ENCODE results near the gene SLC16A10.
"Not testable (repeated sequence)": the region's sequence is repeated elsewhere in the genome, so short reads cannot be mapped to it uniquely, and the experiment has no call there.

SLC16A10 gene, protein sequence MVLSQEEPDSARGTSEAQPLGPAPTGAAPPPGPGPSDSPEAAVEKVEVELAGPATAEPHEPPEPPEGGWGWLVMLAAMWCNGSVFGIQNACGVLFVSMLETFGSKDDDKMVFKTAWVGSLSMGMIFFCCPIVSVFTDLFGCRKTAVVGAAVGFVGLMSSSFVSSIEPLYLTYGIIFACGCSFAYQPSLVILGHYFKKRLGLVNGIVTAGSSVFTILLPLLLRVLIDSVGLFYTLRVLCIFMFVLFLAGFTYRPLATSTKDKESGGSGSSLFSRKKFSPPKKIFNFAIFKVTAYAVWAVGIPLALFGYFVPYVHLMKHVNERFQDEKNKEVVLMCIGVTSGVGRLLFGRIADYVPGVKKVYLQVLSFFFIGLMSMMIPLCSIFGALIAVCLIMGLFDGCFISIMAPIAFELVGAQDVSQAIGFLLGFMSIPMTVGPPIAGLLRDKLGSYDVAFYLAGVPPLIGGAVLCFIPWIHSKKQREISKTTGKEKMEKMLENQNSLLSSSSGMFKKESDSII

DNA sequence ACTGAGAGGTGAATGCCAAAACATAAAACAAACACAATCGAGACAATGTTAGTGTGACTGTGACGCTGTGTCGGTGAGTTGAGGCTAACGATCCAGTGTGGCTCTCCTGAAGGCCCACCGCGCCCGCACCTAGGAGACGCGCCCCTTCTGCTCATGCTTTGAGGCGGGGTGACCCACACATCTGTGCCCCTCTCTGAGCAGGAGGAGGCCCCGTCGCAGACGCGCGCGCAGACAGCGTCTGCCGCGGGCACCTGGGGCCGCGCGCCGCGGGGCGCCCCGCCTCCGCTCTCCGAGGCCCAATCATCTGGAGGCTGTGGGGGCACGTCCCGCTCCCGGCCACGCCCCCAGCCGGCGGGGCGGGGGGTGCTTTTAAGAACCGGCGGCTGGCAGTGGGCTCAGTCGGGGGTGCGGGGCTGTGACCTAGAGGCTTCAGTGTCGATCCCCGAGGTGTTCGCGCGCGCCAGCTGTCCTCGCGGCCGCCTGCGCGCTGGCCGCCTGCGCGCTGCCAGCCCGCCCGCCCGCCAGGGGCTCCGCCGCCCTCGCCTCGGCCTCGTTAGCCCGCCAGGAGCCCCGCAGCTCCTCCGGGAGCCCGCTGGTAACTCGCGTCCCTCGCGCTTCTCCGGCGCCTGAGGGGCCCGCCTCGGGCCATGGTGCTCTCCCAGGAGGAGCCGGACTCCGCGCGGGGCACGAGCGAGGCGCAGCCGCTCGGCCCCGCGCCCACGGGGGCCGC lies at the start of gene SLC16A10:
Gene SLC16A10 (plus strand): TSS at position 398 of the 730 bp plus-strand sequence. CDS start 250 bp downstream, at position 648.
- DNase-seq (ENCODE audit: low read depth): peak; percentile 51

DNA sequence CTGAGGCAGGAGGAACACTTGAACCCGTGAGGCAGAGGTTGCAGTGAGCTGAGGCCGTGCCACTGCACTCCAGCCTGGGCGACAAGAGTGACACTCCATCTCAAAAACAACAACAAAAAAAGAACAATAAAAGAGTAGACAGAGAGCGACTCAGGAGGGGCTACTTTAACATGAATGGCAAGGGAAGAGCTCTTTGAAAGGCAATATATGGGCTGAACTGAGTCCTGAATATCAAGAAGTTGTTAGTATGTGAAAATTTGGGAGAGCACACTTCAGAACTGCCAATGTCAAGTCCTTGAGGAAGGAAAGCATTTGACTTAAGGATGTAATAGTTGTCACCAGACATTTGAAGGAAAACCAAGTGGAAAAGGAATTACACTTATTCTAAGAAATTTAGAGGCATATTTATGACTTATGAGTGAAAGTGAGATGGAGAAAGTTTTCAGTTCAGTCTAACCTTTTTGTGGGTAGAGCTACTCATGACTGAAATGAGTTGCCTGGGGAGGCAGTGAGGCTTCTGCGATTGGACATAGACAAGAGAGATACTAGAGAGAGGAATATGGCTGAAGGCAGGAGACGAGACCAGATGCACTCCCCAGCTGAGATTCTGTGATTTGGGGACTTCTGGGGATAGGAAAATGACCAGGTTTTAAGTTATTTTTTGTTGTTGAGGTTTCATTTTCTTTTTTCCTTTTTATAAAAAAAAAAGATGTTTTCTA lies 48.6 kb upstream of the SLC16A10 start:
- DNase-seq (ENCODE audit: low read depth): no peak

- no peak for DNase-seq (ENCODE audit: low read depth)
Observed at GRCh38 chr6:111041917-111042316, 45.4 kb upstream of the SLC16A10 start.

DNA sequence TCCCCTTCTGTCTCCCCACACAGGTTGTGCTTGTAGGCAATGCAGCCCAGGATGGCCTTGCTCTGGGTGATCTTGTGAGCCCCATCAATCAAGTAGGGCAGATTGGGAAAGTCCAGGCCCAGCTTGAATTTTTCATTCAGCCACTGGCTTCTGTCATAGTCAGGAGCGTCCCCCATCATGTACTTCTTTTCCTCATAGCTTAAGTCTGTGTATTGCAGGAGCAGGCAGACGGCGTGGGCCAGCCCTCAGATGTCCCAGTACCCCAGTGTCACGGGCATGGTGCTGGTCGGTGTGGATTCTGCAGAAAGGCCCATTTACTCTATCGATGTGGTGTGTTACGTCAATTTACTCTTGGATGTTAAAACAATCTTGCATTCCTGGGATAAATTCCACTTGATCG lies 40.1 kb upstream of the SLC16A10 start:
- DNase-seq (ENCODE audit: low read depth): no peak

DNA sequence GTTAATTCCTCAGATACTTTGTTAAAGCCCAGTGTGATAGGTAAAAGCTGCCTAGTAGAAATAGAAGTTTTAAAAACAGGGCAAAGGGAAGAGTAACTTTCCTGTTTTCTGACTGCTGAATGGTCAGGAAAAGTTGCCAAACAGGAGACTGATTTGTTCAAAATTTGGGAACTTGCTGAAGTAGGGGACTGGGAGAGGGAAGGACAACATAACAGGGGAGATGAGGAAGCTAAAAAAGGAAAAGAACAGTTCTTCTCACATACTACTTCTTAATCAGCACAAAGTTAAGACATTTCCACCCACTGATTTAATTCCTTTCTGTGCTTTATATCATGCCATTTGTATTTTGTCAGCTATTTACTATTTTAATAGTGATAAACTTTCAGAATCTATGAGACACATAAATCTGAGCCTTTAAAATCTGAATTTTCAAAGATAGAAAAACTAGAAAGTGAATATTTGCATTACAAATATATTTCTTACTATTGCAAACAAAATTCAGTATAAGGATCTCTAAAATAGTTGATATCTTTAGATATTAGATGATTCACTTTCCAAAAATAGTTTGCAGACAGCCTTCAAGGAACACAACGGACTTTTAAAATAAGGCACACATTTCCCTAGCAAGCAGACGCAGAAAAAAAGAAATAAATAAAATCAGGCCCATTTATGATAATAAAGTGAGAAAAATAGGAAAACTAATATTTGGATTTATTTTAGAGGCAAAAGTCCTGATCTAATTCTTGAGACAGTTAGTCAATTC lies 36.9 kb upstream of the SLC16A10 start:
- no peak for DNase-seq (ENCODE audit: low read depth)

GRCh38 chr6:111052171-111052570 lies 35.1 kb upstream of the SLC16A10 start:
- DNase-seq (ENCODE audit: low read depth): no peak

- DNase-seq (ENCODE audit: low read depth): no peak
Observed at GRCh38 chr6:111057074-111057752, 30.1 kb upstream of the SLC16A10 start.

GRCh38 chr6:111061508-111061907 lies 25.8 kb upstream of the SLC16A10 start:
- no peak for DNase-seq (ENCODE audit: low read depth)

- not testable (repeated sequence) for DNase-seq (ENCODE audit: low read depth)
Observed at GRCh38 chr6:111061985-111062384, 25.3 kb upstream of the SLC16A10 start.

- not testable (repeated sequence) for DNase-seq (ENCODE audit: low read depth)
Observed at GRCh38 chr6:111062860-111063259, 24.4 kb upstream of the SLC16A10 start.

DNA sequence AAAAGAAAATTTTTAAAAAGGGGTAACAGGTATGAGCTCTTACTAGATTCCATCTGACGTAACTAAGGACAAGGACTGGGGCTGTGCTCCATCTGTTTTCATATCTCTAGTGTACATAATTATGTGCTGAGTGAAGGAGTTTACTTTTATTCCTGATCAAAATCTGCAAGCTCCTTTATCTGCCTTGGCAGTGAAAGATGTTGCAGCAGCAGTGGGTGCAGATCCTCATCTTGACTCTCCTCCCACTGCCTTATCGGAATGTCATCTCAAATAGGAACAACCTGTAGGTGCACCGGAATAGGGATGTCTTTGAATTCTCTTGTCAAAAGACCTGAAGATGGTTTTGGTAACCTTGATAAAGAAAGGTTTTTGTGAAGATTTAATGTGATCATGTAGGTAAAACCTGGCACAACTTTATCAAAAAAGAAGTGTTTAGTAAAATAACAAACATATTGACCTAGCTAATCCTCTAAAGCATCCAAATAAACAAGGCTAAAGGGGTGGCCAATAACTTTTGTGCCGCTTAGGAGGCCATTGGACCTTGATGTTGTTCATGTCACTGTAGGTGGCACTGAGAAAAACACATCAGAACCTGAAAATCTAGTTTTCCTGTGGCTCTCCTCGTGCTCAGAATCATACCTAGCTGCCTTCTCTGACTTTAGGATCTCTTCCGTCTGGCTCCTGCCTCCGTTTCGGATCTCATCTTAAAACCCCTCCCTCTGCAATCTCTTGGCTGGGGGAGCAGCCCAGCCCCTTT lies 19.0 kb upstream of the SLC16A10 start:
- DNase-seq (ENCODE audit: low read depth): no peak

GRCh38 chr6:111068866-111069234 lies 18.5 kb upstream of the SLC16A10 start:
- DNase-seq (ENCODE audit: low read depth): no peak

DNA sequence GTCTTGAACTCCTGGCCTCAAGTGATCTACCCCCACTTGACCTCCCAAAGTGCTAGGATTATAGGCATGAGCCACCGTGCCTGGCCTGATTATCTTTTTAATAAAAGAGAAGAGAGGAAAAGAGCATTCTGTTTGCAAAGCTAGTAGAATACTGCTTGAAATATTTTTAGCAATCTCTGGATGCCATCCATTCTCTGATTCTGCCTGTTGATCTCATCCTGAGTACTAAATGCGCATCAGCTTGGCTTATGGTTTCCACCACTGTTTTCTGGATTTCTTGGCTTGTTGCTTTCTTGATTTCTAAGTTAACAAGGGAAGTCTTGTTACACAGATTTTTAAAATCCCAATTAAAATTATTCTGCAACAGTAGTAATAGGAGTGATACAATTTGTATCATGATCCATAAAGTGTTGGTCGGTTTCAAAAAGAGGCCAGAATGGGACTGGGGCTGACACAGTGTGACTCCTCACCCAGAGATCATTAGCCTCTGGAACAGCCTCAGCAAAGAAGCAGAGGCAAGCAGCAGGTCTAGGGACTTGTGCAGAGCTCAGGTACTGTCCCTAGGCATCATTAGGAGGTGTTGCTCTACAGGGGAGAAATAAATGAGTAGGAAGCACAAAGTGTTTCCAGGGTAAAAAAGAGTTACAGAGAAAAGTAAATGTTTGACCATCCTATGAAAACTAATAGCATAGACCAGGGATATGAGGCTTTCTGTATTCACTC lies 17.8 kb upstream of the SLC16A10 start:
- DNase-seq (ENCODE audit: low read depth): no peak

- no peak for DNase-seq (ENCODE audit: low read depth)
Observed at GRCh38 chr6:111070105-111071005, 16.9 kb upstream of the SLC16A10 start.

DNA sequence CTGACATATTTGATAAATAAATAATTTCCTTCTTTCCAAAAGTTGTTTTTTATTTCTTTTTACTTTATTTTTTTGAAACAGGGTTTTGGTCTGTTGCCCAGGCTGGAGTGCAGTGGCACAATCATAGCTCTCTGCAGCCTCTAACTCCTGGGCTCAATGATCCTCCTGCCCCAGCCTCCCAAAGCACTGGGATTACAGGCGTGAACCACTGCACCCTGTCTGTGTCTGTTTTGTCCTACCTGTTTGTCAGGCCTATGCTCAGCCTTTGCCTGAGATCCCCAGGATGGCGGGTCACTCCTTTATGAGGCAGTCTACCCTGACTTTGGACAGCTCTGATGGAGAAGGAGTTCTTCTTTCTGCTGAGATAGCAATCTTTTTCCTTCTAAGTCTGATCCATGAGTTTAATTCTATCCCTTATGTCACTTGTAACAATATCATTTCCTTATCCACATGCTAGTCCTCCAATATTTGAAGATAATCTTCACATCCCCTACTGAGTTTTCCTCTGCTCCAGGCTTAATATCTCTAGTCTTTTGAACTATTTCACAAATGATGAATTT lies 14.4 kb upstream of the SLC16A10 start:
- DNase-seq (ENCODE audit: low read depth): no peak

- no peak for DNase-seq (ENCODE audit: low read depth)
Observed at GRCh38 chr6:111074311-111074710, 13.0 kb upstream of the SLC16A10 start.

DNA sequence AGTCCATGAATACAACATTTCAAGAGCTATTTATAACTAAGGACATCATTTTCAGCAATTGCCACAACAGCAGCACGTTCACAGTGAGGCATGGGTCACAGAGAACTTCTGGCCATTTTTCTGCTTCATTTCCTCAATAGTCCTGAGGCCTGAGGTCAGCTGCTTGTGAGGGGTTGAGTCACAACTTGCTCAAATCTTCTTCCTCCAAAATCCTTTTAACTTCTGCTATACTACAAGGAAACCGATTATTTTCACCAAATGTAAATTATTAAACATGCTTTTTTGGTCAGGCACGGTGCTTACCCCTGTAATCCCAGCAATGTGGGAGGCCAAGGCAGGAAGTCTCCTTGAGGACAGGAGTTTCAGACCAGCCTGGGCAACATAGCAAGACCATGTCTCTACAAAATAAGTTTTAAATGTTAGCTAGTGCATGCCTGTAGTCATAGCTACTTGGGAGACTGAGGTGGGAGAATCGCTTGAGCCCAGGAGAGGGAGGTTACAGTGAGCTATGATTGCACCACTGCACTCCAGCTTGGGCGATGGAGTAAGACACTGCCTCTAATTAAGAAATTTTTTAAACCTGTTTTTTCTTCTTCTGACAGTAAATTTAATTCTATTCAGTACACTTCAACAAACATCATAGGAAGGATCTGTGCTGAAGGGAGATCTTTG lies 11.1 kb upstream of the SLC16A10 start:
- no peak for DNase-seq (ENCODE audit: low read depth)

- DNase-seq (ENCODE audit: low read depth): no peak
Observed at GRCh38 chr6:111080698-111081097, 6.6 kb upstream of the SLC16A10 start.
